NCI-H524 treated with DMSO at 0.1 percent for 48 hours (cell line): ENCODE data around the gene EMILIN3.

Experiments
- DNase-seq: peaks from one replicate; lab custom pipeline; 2025; lab: John Stamatoyannopoulos, UW

EMILIN3 gene

GRCh38 chr20:41391587-41392001, 25.0 kb upstream of the EMILIN3 start:
- no peak for DNase-seq

GRCh38 chr20:41390889-41391288, 24.3 kb upstream of the EMILIN3 start:
- no peak for DNase-seq

GRCh38 chr20:41387444-41387851, 20.8 kb upstream of the EMILIN3 start:
- no peak for DNase-seq

GRCh38 chr20:41386502-41387427, 20.1 kb upstream of the EMILIN3 start:
- no peak for DNase-seq

- no peak for DNase-seq
These were observed 16.2 kb upstream of the EMILIN3 start for GRCh38 chr20:41382791-41383305.

GRCh38 chr20:41380551-41381193, 14.1 kb upstream of the EMILIN3 start:
- no peak for DNase-seq

- no peak for DNase-seq
These were observed 12.9 kb upstream of the EMILIN3 start for GRCh38 chr20:41379551-41379950.

GRCh38 chr20:41377275-41377674, 10.7 kb upstream of the EMILIN3 start:
- DNase-seq: no peak

GRCh38 chr20:41376349-41376748, 9.7 kb upstream of the EMILIN3 start:
- DNase-seq: no peak

- no peak for DNase-seq
These were observed 9.2 kb upstream of the EMILIN3 start for GRCh38 chr20:41375846-41376245.

- no peak for DNase-seq
These were observed 7.6 kb upstream of the EMILIN3 start for GRCh38 chr20:41373931-41374920.

- no peak for DNase-seq
These were observed 6.7 kb upstream of the EMILIN3 start for GRCh38 chr20:41373251-41373783.

GRCh38 chr20:41371371-41371770, 4.8 kb upstream of the EMILIN3 start:
- no peak for DNase-seq

GRCh38 chr20:41370176-41370575, 3.6 kb upstream of the EMILIN3 start:
- no peak for DNase-seq

GRCh38 chr20:41369673-41370072, 3.1 kb upstream of the EMILIN3 start:
- no peak for DNase-seq

- no peak for DNase-seq
These were observed 1.3 kb upstream of the EMILIN3 start for GRCh38 chr20:41367956-41368355.

- no peak for DNase-seq
These were observed 726 bp upstream of the EMILIN3 start for GRCh38 chr20:41367393-41367695.

GRCh38 chr20:41365777-41366545, 657 bp downstream of the EMILIN3 start:
- DNase-seq: no peak

GRCh38 chr20:41364967-41365765, 1.5 kb downstream of the EMILIN3 start:
- DNase-seq: no peak

GRCh38 chr20:41364236-41364855, 2.3 kb downstream of the EMILIN3 start:
- DNase-seq: no peak
